OCI-LY3 (cell line): ENCODE results near the gene METTL24.

Source experiments
- H2AFZ ChIP-seq: fragments of 200-600, 300-600 bp; shearing (Covaris generic); 2 replicates; pipeline ENCODE4 v1.6.0; 2014; ENCODE audit warnings: antibody characterized with exemption, low read depth, low read length
- H3K27ac ChIP-seq: fragments of 200-600, 300-600 bp; sonication (generic); 2 replicates; pipeline ENCODE4 v1.5.1; 2014; ENCODE audit warnings: mild to moderate bottlenecking, low read length, moderate library complexity, mixed read lengths
- H3K27me3 ChIP-seq: fragments of 200-600, 300-600 bp; sonication (generic); 2 replicates; pipeline ENCODE4 v1.6.1; 2014; ENCODE audit warnings: low read depth, low read length, mixed read lengths
- H3K36me3 ChIP-seq: fragments of 200-600, 300-600 bp; sonication (generic); replicated peaks from 2 replicates; pipeline ENCODE3; 2014; ENCODE audit warnings: low read depth, low read length, mixed read lengths
- H3K4me1 ChIP-seq: fragments of 300-600, 200-600 bp; sonication (generic); 2 replicates; pipeline ENCODE4 v1.6.1; 2014; ENCODE audit warnings: low read length, mixed read lengths
- H3K4me2 ChIP-seq: fragments of 200-600, 300-600 bp; sonication (generic); 2 replicates; pipeline ENCODE4 v1.6.1; 2014; ENCODE audit warnings: low read length, mixed read lengths
- H3K4me3 ChIP-seq: fragments of 300-600, 200-600 bp; sonication (generic); 2 replicates; pipeline ENCODE4 v1.5.1; 2014; ENCODE audit warnings: antibody characterized with exemption, mild to moderate bottlenecking, low read length, moderate library complexity
- H3K79me2 ChIP-seq: fragments of 300-600, 200-600 bp; shearing (Covaris generic); 2 replicates; pipeline ENCODE4 v1.6.1; 2014; ENCODE audit warnings: mild to moderate bottlenecking, low read length, mixed read lengths
- H3K9ac ChIP-seq: fragments of 300-600, 200-600 bp; shearing (Covaris generic); 2 replicates; pipeline ENCODE4 v1.6.0; 2014; ENCODE audit warnings: mild to moderate bottlenecking, low read length, moderate library complexity
- H3K9me3 ChIP-seq: fragments of 200-600, 300-600 bp; shearing (Covaris generic); 2 replicates; pipeline ENCODE4 v1.6.1; 2014; ENCODE audit warnings: low read length, mixed read lengths; ENCODE audit not compliant: insufficient read depth
- H4K20me1 ChIP-seq: fragments of 200-600, 300-600 bp; sonication (generic); 2 replicates; pipeline ENCODE4 v1.6.1; 2016; ENCODE audit warnings: low read length, mixed read lengths; ENCODE audit not compliant: insufficient read depth
- EZH2phosphoT487 ChIP-seq: fragments of 200-600 bp; shearing (Covaris generic); IDR thresholded peaks from 2 replicates; pipeline ENCODE4 v1.6.1; 2018; ENCODE audit warnings: antibody characterized with exemption, mixed run types, low read depth
- TF ChIP-seq, protein P1 (sequence below): fragments of 200-600, 300-600 bp; sonication (generic); IDR thresholded peaks from 2 replicates; pipeline ENCODE4 v1.5.1; 2014; ENCODE audit warnings: antibody characterized with exemption, low read length, low read depth

The METTL24 gene

DNA sequence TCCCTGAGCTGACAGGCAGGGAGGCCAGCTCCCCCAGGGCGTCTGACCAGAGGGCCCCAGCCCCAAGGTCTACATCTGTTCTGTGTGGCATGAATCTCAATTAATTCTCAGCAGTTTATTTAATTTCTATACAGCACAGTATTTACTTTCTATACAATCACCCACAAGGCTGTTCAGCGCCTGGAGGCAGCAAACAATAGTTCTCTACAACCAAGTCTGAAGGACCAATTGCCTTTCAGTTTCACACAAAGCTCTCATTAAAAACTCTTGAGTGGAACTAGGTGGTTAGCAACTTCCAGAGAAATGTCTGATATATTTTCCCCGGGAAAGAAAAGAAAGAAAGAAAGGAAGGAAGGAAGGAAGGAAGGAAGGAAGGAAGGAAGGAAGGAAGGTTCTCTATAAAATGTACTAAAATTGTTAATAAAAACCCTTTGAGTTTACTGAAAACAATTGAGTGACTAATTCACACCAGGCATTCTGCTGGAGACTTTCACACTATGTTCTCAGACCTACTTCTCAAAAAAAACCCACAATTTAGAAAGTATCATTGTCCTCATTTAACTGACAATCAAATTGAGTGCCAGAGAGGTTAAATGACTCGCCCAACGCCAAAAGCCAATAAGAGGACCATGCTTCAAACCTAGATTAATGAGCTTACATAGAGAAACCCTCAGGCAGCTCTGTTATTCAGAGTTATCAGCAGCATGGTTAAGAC lies 62.5 kb downstream of the METTL24 start:
- Histone ChIP-seq H3K9me3 (no peaks in the 10 kb centered on the region), H2AFZ (no peak overlapping the region), H3K79me2 (no peaks in the 10 kb centered on the region), H3K4me1 (no peaks in the 10 kb centered on the region), H3K9ac (no peak overlapping the region), H3K4me3 (no peak overlapping the region), H4K20me1 (no peaks in the 10 kb centered on the region), H3K27ac (no peak overlapping the region), H3K36me3 (no peaks in the 10 kb centered on the region), H3K4me2 (no peak overlapping the region), H3K27me3 (peaks cover 14% of the 10 kb centered on the region)
- TF ChIP-seq, protein P1, sequence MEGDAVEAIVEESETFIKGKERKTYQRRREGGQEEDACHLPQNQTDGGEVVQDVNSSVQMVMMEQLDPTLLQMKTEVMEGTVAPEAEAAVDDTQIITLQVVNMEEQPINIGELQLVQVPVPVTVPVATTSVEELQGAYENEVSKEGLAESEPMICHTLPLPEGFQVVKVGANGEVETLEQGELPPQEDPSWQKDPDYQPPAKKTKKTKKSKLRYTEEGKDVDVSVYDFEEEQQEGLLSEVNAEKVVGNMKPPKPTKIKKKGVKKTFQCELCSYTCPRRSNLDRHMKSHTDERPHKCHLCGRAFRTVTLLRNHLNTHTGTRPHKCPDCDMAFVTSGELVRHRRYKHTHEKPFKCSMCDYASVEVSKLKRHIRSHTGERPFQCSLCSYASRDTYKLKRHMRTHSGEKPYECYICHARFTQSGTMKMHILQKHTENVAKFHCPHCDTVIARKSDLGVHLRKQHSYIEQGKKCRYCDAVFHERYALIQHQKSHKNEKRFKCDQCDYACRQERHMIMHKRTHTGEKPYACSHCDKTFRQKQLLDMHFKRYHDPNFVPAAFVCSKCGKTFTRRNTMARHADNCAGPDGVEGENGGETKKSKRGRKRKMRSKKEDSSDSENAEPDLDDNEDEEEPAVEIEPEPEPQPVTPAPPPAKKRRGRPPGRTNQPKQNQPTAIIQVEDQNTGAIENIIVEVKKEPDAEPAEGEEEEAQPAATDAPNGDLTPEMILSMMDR, result no peak
- no peak for TF ChIP-seq EZH2phosphoT487

DNA sequence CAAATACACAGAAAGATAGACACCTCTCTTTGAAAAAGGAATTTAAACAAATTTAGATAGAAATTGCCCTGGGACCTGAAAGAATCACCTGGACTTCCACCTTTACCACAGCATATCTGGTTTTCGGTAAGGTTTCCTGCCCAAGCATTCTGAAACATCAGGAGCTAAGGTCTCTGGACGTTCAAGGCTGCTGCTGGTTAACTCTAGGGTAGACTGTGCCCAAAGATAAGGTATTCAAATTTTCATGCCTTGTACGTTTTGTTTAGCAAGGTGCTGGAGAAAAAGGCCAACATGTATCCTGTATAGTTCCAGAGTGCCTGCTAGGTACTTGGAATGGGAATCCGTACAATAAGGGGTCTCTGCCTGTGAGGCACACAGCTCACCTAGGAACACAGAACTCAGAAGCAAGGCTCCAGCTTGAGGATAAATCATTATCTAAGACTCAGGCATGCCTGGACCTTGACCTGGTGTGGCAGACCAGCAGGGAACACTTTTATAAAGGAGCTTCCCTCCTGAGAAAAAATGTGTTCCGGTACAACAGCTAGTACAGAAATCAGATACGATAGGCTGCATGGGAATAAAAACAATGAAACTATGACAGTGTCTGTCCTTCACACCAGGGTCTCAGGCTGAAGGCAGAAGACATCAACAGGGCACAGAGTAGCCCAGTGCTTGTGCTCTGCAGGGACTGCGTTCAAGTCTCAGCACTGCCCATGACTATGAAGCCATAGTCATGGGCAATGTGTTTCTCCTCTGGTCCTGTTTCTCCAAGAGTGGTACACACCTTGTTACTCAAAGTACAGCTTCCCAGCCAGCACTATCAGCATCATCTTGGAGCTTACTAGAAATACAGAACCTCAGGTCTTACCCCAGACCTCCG lies 70.4 kb downstream of the METTL24 start:
- H3K36me3 ChIP-seq, result no peaks in the 10 kb centered on the region
- no peak overlapping the region for H2AFZ ChIP-seq
- no peaks in the 10 kb centered on the region; the same call in 1 of the 2 replicates for H3K27me3 ChIP-seq
- TF ChIP-seq, protein P1, result no peak
- no peak for TF ChIP-seq EZH2phosphoT487
- H3K4me1 ChIP-seq, result no peaks in the 10 kb centered on the region
- no peaks in the 10 kb centered on the region for H4K20me1 ChIP-seq
- H3K27ac ChIP-seq, result no peak overlapping the region
- no peaks in the 10 kb centered on the region for H3K9me3 ChIP-seq
- no peak overlapping the region for H3K4me2 ChIP-seq
- H3K79me2 ChIP-seq, result no peaks in the 10 kb centered on the region
- no peak overlapping the region for H3K9ac ChIP-seq
- H3K4me3 ChIP-seq, result no peak overlapping the region

DNA sequence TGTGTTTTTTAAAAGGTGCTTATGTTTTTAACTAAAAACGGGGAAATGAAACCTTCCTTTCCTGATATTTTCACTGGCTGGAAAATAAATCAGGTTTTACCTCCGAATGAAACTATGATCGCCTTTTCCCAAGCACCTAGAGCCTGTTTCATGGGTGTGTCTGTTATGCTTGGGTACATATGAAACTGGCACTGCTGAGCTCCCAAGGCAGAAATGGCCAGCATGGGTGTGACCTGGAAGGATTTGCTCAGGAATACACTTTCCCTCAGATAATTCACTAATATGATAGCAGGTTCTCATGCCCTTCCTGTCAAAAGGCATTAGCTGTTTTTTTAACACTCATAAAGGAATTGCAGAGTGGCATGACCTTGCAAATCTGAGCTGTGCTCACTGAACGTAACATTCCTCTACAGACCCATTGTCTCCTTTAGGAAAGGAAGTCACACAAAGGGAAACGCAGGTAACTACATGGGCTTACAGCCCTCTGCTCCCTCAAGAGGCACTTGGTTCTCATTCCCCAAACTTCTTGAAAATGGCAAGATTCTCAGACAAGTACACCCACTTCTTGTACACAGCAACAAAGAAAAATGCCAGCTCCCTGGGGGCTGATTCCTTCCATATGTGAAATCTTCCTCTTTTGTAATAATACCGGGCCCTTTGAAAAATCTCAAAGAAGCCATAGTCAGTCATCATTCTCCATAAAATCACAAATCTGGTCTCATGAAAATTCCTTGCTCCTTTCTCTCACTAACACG lies 72.7 kb downstream of the METTL24 start:
- TF ChIP-seq, protein P1, result no peak
- no peak for TF ChIP-seq EZH2phosphoT487
- Histone ChIP-seq H3K27me3 (no peaks in the 10 kb centered on the region; the same call in 1 of the 2 replicates), H3K4me2 (no peak overlapping the region), H2AFZ (no peak overlapping the region), H3K27ac (no peak overlapping the region), H4K20me1 (no peaks in the 10 kb centered on the region), H3K4me1 (no peaks in the 10 kb centered on the region), H3K9ac (no peak overlapping the region), H3K9me3 (no peaks in the 10 kb centered on the region), H3K79me2 (no peaks in the 10 kb centered on the region), H3K4me3 (no peak overlapping the region), H3K36me3 (no peaks in the 10 kb centered on the region)
